GM12874 (cell line): ENCODE measurements around the gene SLC1A2.

Experiments
- CTCF ChIP-seq: IDR thresholded peaks from 2 replicates; pipeline ENCODE4 v1.5.1; 2011; ENCODE audit warnings: low read depth, mild to moderate bottlenecking, control low read depth, low read length, moderate library complexity; ENCODE audit not compliant: insufficient read depth

The SLC1A2 gene

GRCh38 chr11:35271031-35271430 is 148.3 kb downstream of the SLC1A2 start:
- no peak for TF ChIP-seq CTCF

- no peak for TF ChIP-seq CTCF
These were observed 149.0 kb downstream of the SLC1A2 start for GRCh38 chr11:35270342-35270741.

GRCh38 chr11:35267504-35267903 is 151.9 kb downstream of the SLC1A2 start:
- TF ChIP-seq CTCF = no peak

DNA sequence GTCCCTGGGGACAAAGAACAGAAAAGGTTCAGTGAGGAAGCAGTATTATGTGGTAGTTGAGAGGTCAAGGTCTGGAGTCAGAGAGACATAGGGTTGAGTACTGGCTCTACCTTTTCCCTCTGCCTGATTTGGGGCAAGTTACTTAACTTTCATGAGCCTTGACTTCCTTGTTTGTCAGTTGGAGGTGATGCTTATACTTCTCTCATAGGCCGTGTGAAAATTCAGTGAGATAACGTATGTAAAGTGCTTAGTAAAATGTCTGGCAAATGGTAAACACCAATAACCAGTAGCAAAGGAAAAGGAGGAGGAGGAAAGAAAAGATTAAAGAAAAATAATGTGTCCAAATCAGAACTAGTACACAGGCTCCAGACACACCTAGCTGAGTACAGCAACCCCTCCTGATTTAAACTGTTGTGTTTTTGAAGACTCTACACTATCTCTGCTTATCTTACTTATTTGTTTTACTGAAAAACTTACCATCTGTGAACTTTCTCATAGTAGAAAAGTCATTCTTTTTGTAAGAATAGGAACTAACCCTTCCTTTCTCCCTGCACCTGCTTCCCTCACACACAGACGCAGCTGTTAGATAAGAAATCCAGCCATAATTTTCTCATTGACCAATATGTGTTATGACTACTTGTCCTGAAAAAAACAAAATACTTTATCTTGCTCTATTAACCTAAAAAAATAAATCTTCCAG is 153.5 kb downstream of the SLC1A2 start:
- TF ChIP-seq CTCF = no peak

- TF ChIP-seq CTCF = no peak
These were observed 156.6 kb downstream of the SLC1A2 start for GRCh38 chr11:35262735-35263134.

- no peak for TF ChIP-seq CTCF
These were observed 157.3 kb downstream of the SLC1A2 start for GRCh38 chr11:35262056-35262455.

DNA sequence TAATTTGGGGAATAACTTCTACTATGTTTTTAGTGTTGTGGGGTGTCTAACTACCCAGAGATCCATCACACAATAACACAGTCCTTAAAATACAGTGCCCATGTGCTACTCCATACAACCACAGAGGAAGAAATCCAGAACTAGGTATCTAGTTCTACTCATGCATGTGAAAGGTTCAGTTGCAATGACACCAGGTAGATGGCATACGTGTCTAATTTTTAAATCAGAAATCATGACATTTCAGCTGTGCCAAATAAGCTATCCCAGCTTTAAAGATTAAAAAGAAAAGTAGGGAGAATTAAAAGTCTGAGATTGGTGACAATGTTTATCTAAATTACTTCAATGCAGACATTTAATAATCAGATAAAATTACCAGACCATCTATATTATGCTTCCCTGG is 158.2 kb downstream of the SLC1A2 start:
- TF ChIP-seq CTCF = no peak
